ENCODE results near the gene RTL1. TPM values are rescaled to one million over a fixed set of nuclear protein-coding genes. Genes with fewer than 3 reads are reported as not detected.

Gene RTL1
- total and polyA plus RNA-seq, 10 of the 15 experiments (the other 5 are each of a cell fraction or from before 2014, with no cell fraction given): not detected

GRCh38 chr14:100887728-100888335, 15.7 kb downstream of the RTL1 start:
- Histone ChIP-seq H3K4me2 (ENCODE audit: control insufficient read depth, insufficient read depth) (no peak overlapping the region), H4K20me1 (ENCODE audit: control insufficient read depth, insufficient read depth) (no peaks in the 10 kb centered on the region), H3K9me3 (replicated peaks; ENCODE audit: control insufficient read depth, insufficient read depth, low read length) (no peaks in the 10 kb centered on the region; the same call in 2 of the 3 replicates), H3K4me1 (ENCODE audit: control insufficient read depth, insufficient read depth, low read length) (no peaks in the 10 kb centered on the region), H3K27ac (ENCODE audit: control insufficient read depth, insufficient read depth) (no peak overlapping the region), H2AFZ (ENCODE audit: control insufficient read depth, low read depth, low read length) (no peak overlapping the region), H3K79me2 (ENCODE audit: control insufficient read depth, insufficient read depth, low read length) (no peaks in the 10 kb centered on the region), H3K9ac (ENCODE audit: control insufficient read depth, insufficient read depth, low read length) (no peak overlapping the region), H3K4me3 (no peak overlapping the region), H3K27me3 (replicated peaks in 1 of 2; ENCODE audit: control insufficient read depth in 2 of 2, insufficient read depth in 2 of 2, low read length in 1 of 2) (no peaks in the 10 kb centered on the region), H3K36me3 (ENCODE audit: control insufficient read depth in 2 of 2, insufficient read depth in 2 of 2, low read length in 1 of 2) (no peaks in the 10 kb centered on the region)
- no peak for ATAC-seq
- no TSS peak for BruUV-seq (replicated peaks)
- SMC1A ChIA-PET (ENCODE audit: uncharacterized antibody, unreplicated experiment): no interaction called here
- in situ Hi-C loops (cut with MboI) (no loop called here), intact Hi-C loops (cut with micrococcal nuclease; ENCODE audit: unreplicated experiment) (no loop called here)
- WGBS (ENCODE audit: insufficient coverage, insufficient replicate concordance, low lambda C conversion rate, missing lambda C conversion rate): 38% methylated on average over 6 of the region's 6 CpGs
- CTCF ChIA-PET: interaction anchor here (1.0 kb wide), 1 partner anchor 10 kb away, joined by 3 read pairs; no protein-coding TSS in a partner anchor
- DNase-seq (ENCODE audit: low read depth, low spot score): no peak
- RAD21 ChIA-PET (ENCODE audit: unreplicated experiment): no interaction called here
- FAIRE-seq: no peak
- TF ChIP-seq POLR2AphosphoS2 (IDR thresholded peaks at IDR 0.05; ENCODE audit: low read depth, low read length) (no peak), ZBED1 (IDR thresholded peaks at IDR 0.05; ENCODE audit: borderline replicate concordance) (no peak), RBBP5 (conservative IDR thresholded peaks at IDR 0.05) (no peak), STAT1 (conservative IDR thresholded peaks at IDR 0.05) (no peak), IRF4 (IDR thresholded peaks at IDR 0.05; ENCODE audit: low read depth, low read length) (no peak), ZNF622 (IDR thresholded peaks at IDR 0.05) (no peak), HDAC2 (IDR thresholded peaks at IDR 0.05) (no peak), PRDM15 (CRISPR knock-in tag; IDR thresholded peaks at IDR 0.05) (no peak), EZH2 (IDR thresholded peaks at IDR 0.05; ENCODE audit: borderline replicate concordance, control insufficient read depth, low read depth, low read length) (no peak), POLR2A (IDR thresholded peaks at IDR 0.05; ENCODE audit: low read depth, low read length) (no peak), SREBF1 (IDR thresholded peaks at IDR 0.05; ENCODE audit: low read length) (no peak)
- TF ChIP-seq, protein P1, sequence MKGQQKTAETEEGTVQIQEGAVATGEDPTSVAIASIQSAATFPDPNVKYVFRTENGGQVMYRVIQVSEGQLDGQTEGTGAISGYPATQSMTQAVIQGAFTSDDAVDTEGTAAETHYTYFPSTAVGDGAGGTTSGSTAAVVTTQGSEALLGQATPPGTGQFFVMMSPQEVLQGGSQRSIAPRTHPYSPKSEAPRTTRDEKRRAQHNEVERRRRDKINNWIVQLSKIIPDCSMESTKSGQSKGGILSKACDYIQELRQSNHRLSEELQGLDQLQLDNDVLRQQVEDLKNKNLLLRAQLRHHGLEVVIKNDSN (IDR thresholded peaks at IDR 0.05; ENCODE audit: borderline replicate concordance, extremely low read length, insufficient read depth, low read depth, low read length): no peak
- TF ChIP-seq, protein P2, sequence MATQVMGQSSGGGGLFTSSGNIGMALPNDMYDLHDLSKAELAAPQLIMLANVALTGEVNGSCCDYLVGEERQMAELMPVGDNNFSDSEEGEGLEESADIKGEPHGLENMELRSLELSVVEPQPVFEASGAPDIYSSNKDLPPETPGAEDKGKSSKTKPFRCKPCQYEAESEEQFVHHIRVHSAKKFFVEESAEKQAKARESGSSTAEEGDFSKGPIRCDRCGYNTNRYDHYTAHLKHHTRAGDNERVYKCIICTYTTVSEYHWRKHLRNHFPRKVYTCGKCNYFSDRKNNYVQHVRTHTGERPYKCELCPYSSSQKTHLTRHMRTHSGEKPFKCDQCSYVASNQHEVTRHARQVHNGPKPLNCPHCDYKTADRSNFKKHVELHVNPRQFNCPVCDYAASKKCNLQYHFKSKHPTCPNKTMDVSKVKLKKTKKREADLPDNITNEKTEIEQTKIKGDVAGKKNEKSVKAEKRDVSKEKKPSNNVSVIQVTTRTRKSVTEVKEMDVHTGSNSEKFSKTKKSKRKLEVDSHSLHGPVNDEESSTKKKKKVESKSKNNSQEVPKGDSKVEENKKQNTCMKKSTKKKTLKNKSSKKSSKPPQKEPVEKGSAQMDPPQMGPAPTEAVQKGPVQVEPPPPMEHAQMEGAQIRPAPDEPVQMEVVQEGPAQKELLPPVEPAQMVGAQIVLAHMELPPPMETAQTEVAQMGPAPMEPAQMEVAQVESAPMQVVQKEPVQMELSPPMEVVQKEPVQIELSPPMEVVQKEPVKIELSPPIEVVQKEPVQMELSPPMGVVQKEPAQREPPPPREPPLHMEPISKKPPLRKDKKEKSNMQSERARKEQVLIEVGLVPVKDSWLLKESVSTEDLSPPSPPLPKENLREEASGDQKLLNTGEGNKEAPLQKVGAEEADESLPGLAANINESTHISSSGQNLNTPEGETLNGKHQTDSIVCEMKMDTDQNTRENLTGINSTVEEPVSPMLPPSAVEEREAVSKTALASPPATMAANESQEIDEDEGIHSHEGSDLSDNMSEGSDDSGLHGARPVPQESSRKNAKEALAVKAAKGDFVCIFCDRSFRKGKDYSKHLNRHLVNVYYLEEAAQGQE (IDR thresholded peaks at IDR 0.05; ENCODE audit: low read depth, low read length): no peak
- TF ChIP-seq, protein P3, sequence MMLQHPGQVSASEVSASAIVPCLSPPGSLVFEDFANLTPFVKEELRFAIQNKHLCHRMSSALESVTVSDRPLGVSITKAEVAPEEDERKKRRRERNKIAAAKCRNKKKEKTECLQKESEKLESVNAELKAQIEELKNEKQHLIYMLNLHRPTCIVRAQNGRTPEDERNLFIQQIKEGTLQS (IDR thresholded peaks at IDR 0.05; ENCODE audit: borderline replicate concordance, extremely low read depth, low read depth, low read length): no peak
- TF ChIP-seq, protein P4, sequence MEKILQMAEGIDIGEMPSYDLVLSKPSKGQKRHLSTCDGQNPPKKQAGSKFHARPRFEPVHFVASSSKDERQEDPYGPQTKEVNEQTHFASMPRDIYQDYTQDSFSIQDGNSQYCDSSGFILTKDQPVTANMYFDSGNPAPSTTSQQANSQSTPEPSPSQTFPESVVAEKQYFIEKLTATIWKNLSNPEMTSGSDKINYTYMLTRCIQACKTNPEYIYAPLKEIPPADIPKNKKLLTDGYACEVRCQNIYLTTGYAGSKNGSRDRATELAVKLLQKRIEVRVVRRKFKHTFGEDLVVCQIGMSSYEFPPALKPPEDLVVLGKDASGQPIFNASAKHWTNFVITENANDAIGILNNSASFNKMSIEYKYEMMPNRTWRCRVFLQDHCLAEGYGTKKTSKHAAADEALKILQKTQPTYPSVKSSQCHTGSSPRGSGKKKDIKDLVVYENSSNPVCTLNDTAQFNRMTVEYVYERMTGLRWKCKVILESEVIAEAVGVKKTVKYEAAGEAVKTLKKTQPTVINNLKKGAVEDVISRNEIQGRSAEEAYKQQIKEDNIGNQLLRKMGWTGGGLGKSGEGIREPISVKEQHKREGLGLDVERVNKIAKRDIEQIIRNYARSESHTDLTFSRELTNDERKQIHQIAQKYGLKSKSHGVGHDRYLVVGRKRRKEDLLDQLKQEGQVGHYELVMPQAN (conservative IDR thresholded peaks at IDR 0.05): no peak
- POLR2A ChIA-PET: no interaction called here

Data from GM12878 (cell line).